HepG2 (cell line): ENCODE measurements around the gene TMEM106B. TPM values are rescaled to one million over a fixed set of nuclear protein-coding genes. Genes with fewer than 3 reads are reported as not detected.

Source experiments
- ATAC-seq: fragments of 200-7000 bp; cut with Tn5 transposase; 3 replicates; pipeline ENCODE4 v1.9.1; 2020; ENCODE audit warnings: mild to moderate bottlenecking, moderate library complexity
- BruUV-seq: library from RNA; stranded (reverse); fragments of 400-500 nt; replicated peaks from 2 replicates; lab custom pipeline; 2021; lab: Mats Ljungman, UMichigan
- CTCF ChIA-PET: fragments of 300-600 bp; formaldehyde crosslinking; extraction: SDS; loops from one replicate; lab custom pipeline; 2021; ENCODE audit warnings: low total read pairs, inconsistent platforms, low intra/inter-chr PET ratio; lab: Yijun Ruan, JAX
- POLR2A ChIA-PET: fragments of 350-600 bp; sonication (Branson Sonifier 250); formaldehyde crosslinking; loops from one replicate; lab custom pipeline; 2020; ENCODE audit warnings: antibody characterized with exemption, inconsistent platforms; lab: Yijun Ruan, JAX
- DNase-seq: peaks from one replicate; pipeline ENCODE4 v3.0.0-alpha.2; 2015; ENCODE audit warnings: low spot score
- FAIRE-seq: peaks from 3 replicates; lab custom pipeline; 2011; peaks lifted over from hg19 to GRCh38; lab: Jason Lieb, UNC
- H2AFZ ChIP-seq: one replicate; pipeline ENCODE4 v1.6.1; 2011; ENCODE audit warnings: low read length, inconsistent platforms
- H3K27ac ChIP-seq: fragments of 300-600 bp; 3 replicates; pipeline ENCODE4 v1.8.0; 2011; ENCODE audit warnings: mixed run types, mild to moderate bottlenecking, mixed read lengths, low read length, inconsistent platforms; ENCODE audit not compliant: insufficient read depth; ENCODE audit errors: extremely low read length
- H3K27me3 ChIP-seq, 2 experiments: fragments of 200-600 bp in 1 of 2; 2 replicates in 1 of 2; 3 replicates in 1 of 2; pipeline versions ENCODE4 v1.6.0 to v1.8.0; 2011; ENCODE audit warnings: low read length in 2 of 2, mild to moderate bottlenecking in 2 of 2, moderate library complexity in 2 of 2, inconsistent platforms in 1 of 2; ENCODE audit not compliant: insufficient read depth in 2 of 2, control insufficient read depth in 1 of 2
- H3K36me3 ChIP-seq, 2 experiments: fragments of 200-600 bp in 1 of 2; replicated peaks in 1 of 2; 2 replicates in 1 of 2; 3 replicates in 1 of 2; pipeline versions ENCODE4 v1.5.1 to v1.8.0; 2011; ENCODE audit warnings: low read length in 2 of 2, inconsistent platforms in 1 of 2; ENCODE audit not compliant: insufficient read depth in 2 of 2, control insufficient read depth in 1 of 2
- H3K4me1 ChIP-seq: 2 replicates; pipeline ENCODE4 v1.5.1; 2012; ENCODE audit warnings: low read length, inconsistent platforms; ENCODE audit not compliant: insufficient read depth
- H3K4me2 ChIP-seq: 2 replicates; pipeline ENCODE4 v1.6.0; 2011; ENCODE audit warnings: low read depth, low read length, inconsistent platforms
- H3K4me3 ChIP-seq, 3 experiments: fragments of 200-600 bp in 1 of 3; sonication (generic), shearing (Covaris generic) in 1 of 3; replicated peaks in 1 of 3; 2 replicates each; pipeline ENCODE4 v1.5.1; 2011 to 2016; ENCODE audit warnings: low read length in 3 of 3, inconsistent platforms in 2 of 3, low read depth in 2 of 3, mild to moderate bottlenecking in 2 of 3, control low read depth in 1 of 3, mixed read lengths in 1 of 3; ENCODE audit not compliant: insufficient read depth in 1 of 3
- H3K79me2 ChIP-seq: one replicate; pipeline ENCODE4 v1.6.1; 2011; ENCODE audit warnings: low read length, inconsistent platforms; ENCODE audit not compliant: insufficient read depth
- H3K9ac ChIP-seq: 2 replicates; pipeline ENCODE4 v1.6.0; 2011; ENCODE audit warnings: mild to moderate bottlenecking, low read depth, low read length, inconsistent platforms; ENCODE audit not compliant: insufficient read depth
- H3K9me3 ChIP-seq: 2 replicates; pipeline ENCODE4 v1.5.1; 2012; ENCODE audit warnings: mild to moderate bottlenecking, low read length
- H4K20me1 ChIP-seq: 2 replicates; pipeline ENCODE4 v1.6.0; 2011; ENCODE audit warnings: inconsistent platforms, mild to moderate bottlenecking, low read length, moderate library complexity; ENCODE audit not compliant: insufficient read depth
- CREB1 ChIP-seq, 2 experiments: fragments of 450-650 bp in 1 of 2; IDR thresholded peaks; 2 replicates each; pipeline ENCODE4 v1.6.1; 2016 to 2017; ENCODE audit warnings: control low read depth in 1 of 2, mild to moderate bottlenecking in 1 of 2, missing compliant biosample characterization in 1 of 2, missing genetic modification characterization in 1 of 2
- GLI4 ChIP-seq: sonication (generic); formaldehyde crosslinking; IDR thresholded peaks from 2 replicates; pipeline ENCODE4 v1.5.1; 2020; ENCODE audit warnings: missing genetic modification reagents, mild to moderate bottlenecking, moderate library complexity, borderline replicate concordance
- ONECUT2 ChIP-seq: sonication (generic); formaldehyde crosslinking; IDR thresholded peaks from 2 replicates; pipeline ENCODE4 v1.4.0; 2020; ENCODE audit warnings: missing genetic modification reagents
- SOX6 ChIP-seq, 2 experiments: fragments of 450-650 bp in 1 of 2; sonication (generic) in 1 of 2; formaldehyde crosslinking in 1 of 2; IDR thresholded peaks; 2 replicates each; pipeline versions ENCODE4 v1.4.0 to v1.6.1; 2017 to 2020; ENCODE audit warnings: antibody characterized with exemption in 1 of 2, mild to moderate bottlenecking in 1 of 2, missing genetic modification reagents in 1 of 2
- ZNF224 ChIP-seq: sonication (generic); formaldehyde crosslinking; IDR thresholded peaks from 2 replicates; pipeline ENCODE4 v1.5.0; 2020; ENCODE audit warnings: mild to moderate bottlenecking, missing genetic modification reagents
- ZNF367 ChIP-seq: sonication (generic); formaldehyde crosslinking; IDR thresholded peaks from 2 replicates; pipeline ENCODE4 v1.4.0; 2020; ENCODE audit warnings: missing genetic modification reagents, borderline replicate concordance
- ZNF382 ChIP-seq: sonication (generic); formaldehyde crosslinking; IDR thresholded peaks from 2 replicates; pipeline ENCODE4 v1.5.0; 2020; ENCODE audit warnings: missing genetic modification reagents, mild to moderate bottlenecking, borderline replicate concordance
- ZNF652 ChIP-seq: IDR thresholded peaks from 2 replicates; pipeline ENCODE4 v1.6.1; 2016; ENCODE audit warnings: low read depth, borderline replicate concordance
- ZNF780A ChIP-seq: sonication (generic); formaldehyde crosslinking; IDR thresholded peaks from 2 replicates; pipeline ENCODE4 v1.8.0; 2022; ENCODE audit warnings: mild to moderate bottlenecking, missing genetic modification reagents, moderate library complexity
- ZNF850 ChIP-seq: sonication (generic); formaldehyde crosslinking; conservative IDR thresholded peaks from 2 replicates; pipeline ENCODE4 v1.9.0; 2021; ENCODE audit warnings: mild to moderate bottlenecking, missing genetic modification reagents
- WGBS: methylation state at CpG from one replicate; pipeline ENCODE4 v1.1.6; 2017; ENCODE audit warnings: low lambda C conversion rate; 5-methylcytosine and 5-hydroxymethylcytosine counted together
- in situ Hi-C: cut with HindIII; loops from 2 replicates; pipeline ENCODE4 v1.10.0; 2017; ENCODE audit warnings: low pct_unique_long_range_greater_than_20kb; ENCODE audit not compliant: extremely low pct_ligation_motif_present
- intact Hi-C: fragments of 100-400 bp; cut with micrococcal nuclease; formaldehyde crosslinking; loops from one replicate; pipeline ENCODE4 v1.10.0; 2022; ENCODE audit not compliant: unreplicated experiment
- polyA plus RNA-seq, 8 experiments: library from polyadenylated mRNA; depleted of rRNA in 3 of 8; stranded (reverse) in 7 of 8; unstranded in 1 of 8; fragments of >200 nt; fragmentation: Illumina TruSeq in 4 of 8; extraction: Trizol in 4 of 8; gene quantifications; 2 replicates each; pipeline versions ENCODE4 v1.2.1 to v1.2.3, GENCODE V29; 2011 to 2016; ENCODE audit warnings: low read depth in 4 of 8, missing spikeins in 1 of 8, mixed read lengths in 1 of 8; ENCODE audit not compliant: insufficient read depth in 1 of 8
- total RNA-seq, 5 experiments: library from RNA; depleted of rRNA; stranded (reverse); fragments of >200 nt; fragmentation: Illumina TruSeq; extraction: Trizol; gene quantifications; 2 replicates each; pipeline ENCODE4 v1.2.3, GENCODE V29; 2016; ENCODE audit warnings: low read depth in 1 of 5

The TMEM106B gene
- total and polyA plus RNA-seq, 2 of the 13 experiments (the other 11 are each of a cell fraction or from before 2014, with no cell fraction given): 16.8 to 25.1 TPM

DNA sequence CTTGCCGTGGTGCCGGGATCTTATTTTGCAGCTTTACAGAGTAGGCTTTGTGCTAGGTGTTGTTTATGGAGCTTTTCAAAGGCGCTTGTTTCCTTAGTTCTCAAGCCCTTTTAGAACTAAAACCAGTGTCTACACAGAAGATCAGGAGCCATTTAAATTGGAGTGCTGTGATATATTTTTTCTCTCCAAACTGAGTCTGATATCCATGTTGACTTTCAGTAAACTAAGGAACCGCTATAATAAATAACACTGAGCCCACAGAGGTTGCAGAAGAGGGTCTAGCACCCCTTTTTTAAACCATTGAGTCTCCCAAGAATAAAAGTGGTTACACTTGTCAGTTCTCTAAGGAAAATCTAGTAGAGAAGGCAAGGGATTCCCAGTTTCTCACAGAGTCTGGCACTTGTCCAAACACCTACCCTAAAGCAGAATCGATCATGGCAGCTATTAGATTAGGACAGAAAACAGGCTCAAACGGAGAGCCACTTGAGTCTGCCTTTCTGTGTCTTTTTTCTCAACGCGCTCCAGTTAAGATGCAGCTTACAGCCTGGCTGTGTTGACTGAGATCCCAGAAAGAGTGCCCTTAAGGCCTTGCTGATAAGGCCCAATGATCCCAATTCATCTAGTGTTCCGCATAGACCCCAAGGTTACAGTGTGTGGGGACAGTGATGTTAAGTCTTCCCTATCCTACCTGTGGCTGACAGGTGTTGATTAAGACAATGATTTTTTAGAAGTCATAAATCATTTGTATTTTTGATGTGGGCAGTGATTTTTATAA, 804 bp downstream of the TMEM106B start:
- intact Hi-C loops (loop anchor here (1.0 to 5.0 kb wide), 4 partner anchors 13 to 55 kb away; no protein-coding TSS in a partner anchor), in situ Hi-C loops (no loop called here)
- Histone ChIP-seq H3K9ac (peak overlapping the region; percentile 94), H3K4me2 (peak overlapping the region; percentile 94), H3K4me3 (peak overlapping the region; percentile 61 to 77 (median 68)), H3K79me2 (no peaks in the 10 kb centered on the region), H3K27ac (peak overlapping the region; percentile 97), H4K20me1 (no peaks in the 10 kb centered on the region), H3K36me3 (no peaks in the 10 kb centered on the region; a peak in 2 of 5 replicates), H3K9me3 (no peaks in the 10 kb centered on the region), H3K4me1 (peaks cover 24% of the 10 kb centered on the region), H2AFZ (no peak overlapping the region), H3K27me3 (no peaks in the 10 kb centered on the region; a peak in 1 of 5 replicates)
- ATAC-seq: no peak
- TF ChIP-seq SOX6 (IDR thresholded peaks at IDR 0.05) (no peak), SOX6 (CRISPR knock-in tag; IDR thresholded peaks at IDR 0.05) (no peak), CREB1 (IDR thresholded peaks at IDR 0.05) (no peak), CREB1 (CRISPR knock-in tag; IDR thresholded peaks at IDR 0.05) (0 out of 2 replicates have a peak, but pooled peaks have one; percentile 29), ZNF780A (CRISPR knock-in tag) (no peak), ZNF367 (CRISPR knock-in tag) (no peak), ONECUT2 (CRISPR knock-in tag) (0 out of 2 replicates have a peak, but pooled peaks have one; percentile 11), GLI4 (peak; percentile 27; the same call in 1 of the 2 replicates), ZNF224 (peak; percentile 7; the same call in 1 of the 2 replicates), ZNF850 (CRISPR knock-in tag) (0 out of 2 replicates have a peak, but pooled peaks have one; percentile 14), ZNF382 (CRISPR knock-in tag) (no peak), ZNF652 (CRISPR knock-in tag) (no peak)
- TSS peak; percentile 68 for BruUV-seq
- whole genome bisulfite sequencing: 10% methylated on average over 7 of the region's 9 CpGs
- CTCF ChIA-PET: interaction anchor here (1.3 kb wide), 1 partner anchor 32 kb away, joined by 5 read pairs; no protein-coding TSS in a partner anchor
- FAIRE-seq: no peak
- DNase-seq: peak; percentile 15
- POLR2A ChIA-PET: interaction anchor here (1.0 to 2.5 kb wide), 4 partner anchors 12 to 475 kb away, joined by 3 to 29 read pairs (median 3); partner anchors contain the start of gene ARL4A
